HUDEP-2 (cell line): ENCODE measurements around the gene ASCC2.

ENCODE experiments used
- DNase-seq, 76 experiments: peaks; one replicate each; lab custom pipeline; 2025; ENCODE audit not compliant: unreplicated experiment in 76 of 76; lab: John Stamatoyannopoulos, UW

ASCC2 gene

DNA sequence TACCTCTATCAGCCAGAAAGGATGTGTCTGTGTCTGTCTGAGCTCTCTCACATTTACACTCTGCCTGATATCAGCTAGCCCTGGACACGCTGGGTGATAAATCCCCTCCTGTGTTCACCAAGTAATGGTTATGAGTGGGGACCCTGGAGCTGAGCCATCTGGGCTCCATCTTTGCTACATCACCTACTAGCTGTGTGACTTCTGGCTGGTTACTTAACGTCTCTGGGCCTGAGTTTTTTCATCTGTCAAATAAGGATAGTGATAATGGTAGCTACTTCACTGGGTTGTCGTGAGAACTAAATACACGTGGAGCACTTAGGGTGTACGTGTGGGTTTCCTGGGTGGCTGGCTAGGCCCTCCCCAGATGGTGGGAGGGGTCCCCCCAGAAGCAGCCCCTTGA is 48.0 kb downstream of the ASCC2 start:
- no peak for DNase-seq

- no peak for DNase-seq
Observed at GRCh38 chr22:29788339-29789279, 49.5 kb downstream of the ASCC2 start.

GRCh38 chr22:29787371-29787980 is 50.6 kb downstream of the ASCC2 start:
- no peak for DNase-seq

GRCh38 chr22:29786031-29786430 is 52.0 kb downstream of the ASCC2 start:
- no peak for DNase-seq

- no peak for DNase-seq
Observed at GRCh38 chr22:29784451-29785361, 53.4 kb downstream of the ASCC2 start.

DNA sequence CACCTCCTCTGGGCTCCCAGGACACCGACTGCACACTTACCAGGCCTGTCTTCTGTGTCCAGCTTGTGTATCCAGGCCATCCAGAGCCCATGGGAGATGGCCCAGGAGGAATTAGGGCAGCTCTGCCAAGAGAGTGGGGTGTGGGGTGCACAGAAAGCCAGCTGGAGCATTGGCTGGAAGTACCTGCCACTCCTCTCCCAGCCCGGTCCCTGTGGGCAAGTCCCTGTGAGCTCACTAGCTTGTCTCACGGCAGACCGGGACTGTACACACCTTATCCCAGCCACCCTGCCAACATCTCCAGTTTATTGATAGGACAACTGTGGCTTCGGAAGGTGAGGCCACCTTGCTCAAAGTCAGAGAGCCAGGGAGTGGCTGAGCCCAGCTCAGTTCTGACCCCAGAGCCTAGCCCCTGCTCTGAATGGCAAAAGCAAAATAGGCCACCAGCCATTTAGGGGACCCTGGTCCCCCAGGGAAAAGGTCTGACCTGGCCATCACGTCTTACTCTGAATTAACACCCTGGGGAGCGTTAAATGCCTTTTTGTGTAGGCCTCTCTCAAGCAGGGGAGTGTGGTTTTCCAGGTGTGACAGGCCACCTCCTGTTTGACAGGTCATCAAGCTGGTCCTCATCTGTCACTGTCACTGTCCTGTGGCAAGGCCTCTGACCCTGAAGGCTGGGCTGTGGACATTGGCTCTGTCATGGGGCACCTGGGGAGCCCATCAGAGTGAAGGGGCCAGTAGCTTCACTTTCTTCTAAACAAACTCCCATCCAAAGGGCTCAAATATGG is 55.8 kb downstream of the ASCC2 start:
- no peak for DNase-seq

DNA sequence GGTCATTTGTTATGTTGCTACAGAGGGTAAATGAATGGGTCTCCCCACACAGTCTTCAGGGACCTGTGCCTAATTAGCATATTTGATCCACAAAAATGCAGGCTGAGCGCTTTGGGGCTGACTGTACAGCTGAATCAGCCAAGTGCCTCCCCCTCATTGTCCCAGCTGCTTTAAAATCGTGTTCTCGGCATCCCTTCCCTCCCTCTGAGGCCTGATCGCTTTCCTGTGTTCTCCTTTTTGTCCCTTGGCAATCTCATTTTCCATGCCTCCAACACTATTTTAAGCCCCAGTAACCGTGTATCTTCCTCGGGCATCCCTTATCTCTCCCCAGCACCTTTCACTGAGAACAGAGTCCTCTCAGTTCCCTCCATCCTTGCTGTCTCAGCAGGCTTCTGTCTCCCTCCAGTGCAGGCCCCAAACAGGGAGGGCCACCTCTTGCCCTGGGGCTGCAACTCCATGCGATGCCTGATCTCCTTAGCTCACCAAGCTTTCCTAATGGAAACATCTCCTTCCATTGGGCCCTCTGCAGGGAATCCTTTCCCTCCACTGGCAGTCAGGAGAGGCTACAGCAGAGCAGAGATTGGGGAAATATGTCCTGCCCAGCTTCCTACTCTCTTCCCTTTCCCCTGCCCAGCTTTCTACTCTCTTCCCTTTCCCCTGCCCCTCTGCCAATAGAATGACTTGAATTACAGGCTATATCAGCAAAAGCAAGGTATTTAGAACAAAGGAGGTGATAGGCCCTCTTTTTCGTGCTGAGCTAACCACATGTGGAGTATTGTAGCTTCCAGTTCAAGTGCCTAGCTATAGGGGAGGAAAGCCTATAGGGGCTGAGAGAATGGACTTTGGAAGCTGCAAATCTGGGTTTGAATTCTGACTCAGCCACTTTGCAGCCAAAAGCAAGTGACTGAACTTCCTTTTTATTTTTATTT is 57.1 kb downstream of the ASCC2 start:
- DNase-seq, result peak in 66 of 76 experiments; percentile 10 to 77 (median 36)

- DNase-seq, result no peak
Observed at GRCh38 chr22:29780220-29780619, 57.9 kb downstream of the ASCC2 start.

GRCh38 chr22:29773233-29773632 is 64.8 kb downstream of the ASCC2 start:
- DNase-seq, result no peak

- peak in 13 of 76 experiments; percentile 6 to 33 (median 18) for DNase-seq
Observed at GRCh38 chr22:29772170-29772641, 65.9 kb downstream of the ASCC2 start.

DNA sequence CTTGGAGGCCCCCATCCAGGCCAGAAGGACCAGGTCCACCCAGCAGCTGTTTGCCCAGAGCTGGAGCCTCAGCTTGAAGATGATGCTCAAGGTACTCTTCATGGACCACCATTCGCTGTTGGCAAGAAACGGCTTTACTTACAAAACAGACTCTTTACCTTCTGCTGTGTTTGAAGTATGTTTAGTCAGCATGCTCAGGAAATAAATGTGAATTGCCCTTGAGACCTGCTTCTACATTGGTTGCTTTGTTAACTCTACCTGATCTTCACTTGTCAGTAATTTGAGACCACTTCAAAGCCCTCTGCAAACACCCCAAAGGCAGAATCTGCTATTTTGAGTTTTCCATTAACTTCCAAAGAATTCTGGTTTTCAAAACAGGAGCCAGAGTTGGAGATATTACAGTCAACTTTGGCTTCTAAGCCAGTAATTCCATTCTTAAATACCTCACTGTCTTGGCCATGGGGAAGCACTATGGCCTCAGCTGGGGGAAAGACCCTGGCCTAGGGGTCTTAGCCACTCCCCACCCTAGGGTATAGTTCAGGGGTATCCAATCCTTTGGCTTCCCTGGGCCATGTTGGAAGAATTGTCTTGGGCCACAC is 68.3 kb downstream of the ASCC2 start:
- DNase-seq, result no peak

DNA sequence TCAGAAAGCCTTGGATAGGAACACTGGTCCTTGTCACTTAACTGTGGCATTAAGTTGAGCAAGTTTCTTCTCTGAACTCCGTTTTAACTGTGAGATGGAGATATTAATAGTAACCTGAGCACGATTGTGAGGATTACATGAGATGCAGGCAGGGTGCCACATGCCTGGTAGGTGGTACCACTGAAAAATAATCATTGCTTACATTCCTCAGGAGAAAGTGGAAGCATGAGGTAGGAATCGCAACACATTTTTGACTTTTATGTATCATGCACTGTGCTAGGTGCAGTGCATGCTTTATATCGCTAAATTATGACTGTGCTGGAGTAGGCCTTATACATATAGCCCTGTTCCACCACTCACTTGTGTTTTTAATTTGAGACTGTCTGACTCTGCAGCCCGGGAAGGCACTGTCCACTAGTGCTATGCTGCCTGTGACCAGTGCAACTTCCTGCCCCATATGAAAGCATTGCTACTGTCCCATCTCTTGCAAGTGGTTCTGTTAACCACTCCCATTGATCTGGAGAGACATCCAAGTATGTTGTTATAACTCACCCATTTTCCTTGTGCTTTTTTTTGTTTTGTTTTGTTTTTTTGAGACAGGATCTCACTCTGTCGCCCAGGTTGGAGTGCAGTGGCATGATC is 69.9 kb downstream of the ASCC2 start:
- peak in 1 of 76 experiments; percentile 15 for DNase-seq

GRCh38 chr22:29767171-29768051 is 70.7 kb downstream of the ASCC2 start, which contains the start of gene UQCR10:
TSS of gene UQCR10 (plus strand) at chr22:29767369. CDS start at chr22:29767399, 30 bp downstream.
- peak in 74 of 76 experiments; percentile 38 to 97 (median 83) for DNase-seq

DNA sequence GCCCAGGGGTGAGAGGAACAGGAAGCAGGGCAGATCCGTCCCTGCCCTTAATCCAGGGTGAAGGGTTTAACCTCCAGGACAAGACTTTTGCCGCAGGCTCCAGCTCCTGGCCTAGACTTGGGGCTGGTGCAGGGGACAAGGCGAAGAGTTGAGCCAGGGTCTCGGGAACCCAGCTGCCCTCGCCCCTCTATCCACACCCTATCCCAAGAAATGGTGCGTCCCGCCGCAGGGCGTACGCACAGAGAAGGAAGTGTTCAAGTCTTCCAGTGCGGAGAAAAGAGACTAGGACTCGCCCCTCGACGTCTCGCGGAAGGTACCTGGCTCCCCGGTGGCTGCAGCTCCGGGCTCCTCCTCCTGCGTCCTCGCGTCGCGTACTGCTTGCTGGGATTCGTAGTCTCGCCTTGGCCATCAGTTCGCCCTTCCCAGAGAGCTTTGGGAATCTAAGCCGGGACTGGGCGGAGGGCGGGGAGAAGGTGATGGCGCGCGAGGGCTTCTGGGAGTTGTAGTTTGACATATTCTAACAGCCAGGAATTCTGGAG is 71.4 kb downstream of the ASCC2 start, which contains the start of gene ZMAT5:
TSS of gene ZMAT5 (minus strand) at position 376 of the 539 bp plus-strand sequence. CDS start 18,463 bp downstream, outside the sequence.
- peak in 75 of 76 experiments; percentile 46 to 97 (median 92) for DNase-seq

DNA sequence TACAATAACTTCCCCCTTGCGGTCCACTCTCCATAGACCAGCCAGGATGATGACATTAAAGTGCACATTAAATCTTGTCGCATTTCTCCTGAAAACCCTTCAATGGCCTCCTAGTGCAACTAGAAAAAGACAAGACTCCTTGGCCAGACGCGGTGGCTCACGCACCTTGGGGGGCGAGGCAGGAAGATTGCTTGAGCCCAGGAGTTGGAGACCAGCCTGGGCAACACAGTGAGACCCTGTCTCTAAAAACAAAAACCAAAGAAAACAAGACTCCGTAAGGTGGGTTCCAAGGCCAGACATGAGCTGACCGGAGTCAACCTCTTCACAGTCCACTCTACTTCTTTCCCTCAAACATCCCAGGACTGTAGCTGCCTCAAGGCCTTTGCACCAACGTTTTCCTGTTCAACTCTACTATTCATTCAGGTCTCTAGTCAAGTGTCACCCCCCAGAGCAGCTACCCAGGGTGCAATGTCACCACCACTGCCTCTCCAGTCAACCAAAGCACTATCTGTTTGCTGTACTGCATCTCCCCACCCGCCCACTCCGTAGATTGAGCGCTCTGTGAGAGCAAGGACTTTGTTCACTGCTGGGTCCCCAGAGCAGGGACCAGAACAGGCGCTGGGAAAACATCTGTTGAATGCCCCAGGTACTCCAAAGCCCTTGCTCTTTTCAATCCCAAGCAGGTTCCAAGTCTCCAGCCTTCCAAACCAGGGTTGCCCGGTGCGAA is 72.0 kb downstream of the ASCC2 start:
- DNase-seq, result peak in 20 of 76 experiments; percentile 9 to 38 (median 22)

- no peak for DNase-seq
Observed at GRCh38 chr22:29762263-29762662, 75.8 kb downstream of the ASCC2 start.
